Measurements from ENCODE around the gene OR2L13. TPM values are rescaled to one million over a fixed set of nuclear protein-coding genes. Genes with fewer than 3 reads are reported as not detected.

The OR2L13 gene
- total RNA-seq, 1 experiment from 2014 or later = not detected

Other genes with a start within 250 kb of the OR2L13 start
- not detected in 2 replicates for gene TRIM58, start 238.0 kb upstream of the OR2L13 start, total RNA-seq (2014; rRNA removed; shearing (Covaris generic))
- gene OR2W3, start 199.6 kb upstream of the OR2L13 start, total RNA-seq (2014; rRNA removed; shearing (Covaris generic)) = not detected in 2 replicates
- not detected in 2 replicates for gene OR2T8, start 174.9 kb upstream of the OR2L13 start, total RNA-seq (2014; rRNA removed; shearing (Covaris generic))
- not detected in 2 replicates for gene OR2AJ1, start 170.3 kb upstream of the OR2L13 start, total RNA-seq (2014; rRNA removed; shearing (Covaris generic))
- not detected in 2 replicates for gene OR2L8, start 146.3 kb upstream of the OR2L13 start, total RNA-seq (2014; rRNA removed; shearing (Covaris generic))
- gene OR2AK2, start 130.0 kb upstream of the OR2L13 start, total RNA-seq (2014; rRNA removed; shearing (Covaris generic)) = not detected in 2 replicates
- not detected in 2 replicates for gene OR2L5, start 81.5 kb upstream of the OR2L13 start, total RNA-seq (2014; rRNA removed; shearing (Covaris generic))
- not detected in 2 replicates for gene OR2L2, start 65.1 kb upstream of the OR2L13 start, total RNA-seq (2014; rRNA removed; shearing (Covaris generic))
- not detected in 2 replicates for gene OR2L3, start 48.3 kb upstream of the OR2L13 start, total RNA-seq (2014; rRNA removed; shearing (Covaris generic))
- gene OR2M5, start 50.0 kb downstream of the OR2L13 start, total RNA-seq (2014; rRNA removed; shearing (Covaris generic)) = not detected in 2 replicates
- not detected in 2 replicates for gene OR2M2, start 79.6 kb downstream of the OR2L13 start, total RNA-seq (2014; rRNA removed; shearing (Covaris generic))
- gene OR2M3, start 102.1 kb downstream of the OR2L13 start, total RNA-seq (2014; rRNA removed; shearing (Covaris generic)) = not detected in 2 replicates
- gene OR2M4, start 136.2 kb downstream of the OR2L13 start, total RNA-seq (2014; rRNA removed; shearing (Covaris generic)) = not detected in 2 replicates
- gene OR2T33, start 182.8 kb downstream of the OR2L13 start, total RNA-seq (2014; rRNA removed; shearing (Covaris generic)) = not detected in 2 replicates
- gene OR2T12, start 208.2 kb downstream of the OR2L13 start, total RNA-seq (2014; rRNA removed; shearing (Covaris generic)) = not detected in 2 replicates
- gene OR2M7, start 229.4 kb downstream of the OR2L13 start, total RNA-seq (2014; rRNA removed; shearing (Covaris generic)) = not detected in 2 replicates

Data from G401 (cell line).